Astrocyte (in vitro differentiated cells and primary cell): Measurements from ENCODE around the gene SBF2.

Experiments used
- EZH2 ChIP-seq: IDR thresholded peaks from 2 replicates; pipeline ENCODE4 v1.6.1; 2012; ENCODE audit warnings: mild to moderate bottlenecking, low read length, inconsistent platforms; ENCODE audit not compliant: insufficient read depth
- TF ChIP-seq, protein P1 (sequence below): IDR thresholded peaks from 2 replicates; pipeline ENCODE4 v1.5.1; 2011; ENCODE audit warnings: low read depth, mild to moderate bottlenecking, inconsistent platforms, low read length, moderate library complexity; ENCODE audit not compliant: insufficient read depth

DNA sequence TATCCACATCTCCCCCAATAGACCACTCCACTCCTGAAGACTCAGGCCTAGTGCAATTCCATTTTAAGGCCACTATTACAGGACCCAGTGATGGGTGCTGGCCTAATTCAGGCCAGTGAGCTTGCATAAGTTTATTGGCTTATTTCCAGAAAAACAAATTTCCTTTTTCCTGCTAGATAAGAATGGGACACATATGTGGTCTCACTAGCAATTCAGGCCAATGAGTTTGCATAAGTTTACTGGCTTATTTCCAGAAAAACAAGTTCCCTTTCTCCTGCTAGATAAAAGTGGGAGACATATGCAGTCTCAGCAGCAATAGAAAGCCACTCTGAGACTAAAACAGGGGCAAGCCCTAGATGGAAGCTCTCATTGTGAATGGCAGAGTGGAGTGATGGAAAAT lies 33.2 kb upstream of the SBF2 start:
- TF ChIP-seq, protein P1, sequence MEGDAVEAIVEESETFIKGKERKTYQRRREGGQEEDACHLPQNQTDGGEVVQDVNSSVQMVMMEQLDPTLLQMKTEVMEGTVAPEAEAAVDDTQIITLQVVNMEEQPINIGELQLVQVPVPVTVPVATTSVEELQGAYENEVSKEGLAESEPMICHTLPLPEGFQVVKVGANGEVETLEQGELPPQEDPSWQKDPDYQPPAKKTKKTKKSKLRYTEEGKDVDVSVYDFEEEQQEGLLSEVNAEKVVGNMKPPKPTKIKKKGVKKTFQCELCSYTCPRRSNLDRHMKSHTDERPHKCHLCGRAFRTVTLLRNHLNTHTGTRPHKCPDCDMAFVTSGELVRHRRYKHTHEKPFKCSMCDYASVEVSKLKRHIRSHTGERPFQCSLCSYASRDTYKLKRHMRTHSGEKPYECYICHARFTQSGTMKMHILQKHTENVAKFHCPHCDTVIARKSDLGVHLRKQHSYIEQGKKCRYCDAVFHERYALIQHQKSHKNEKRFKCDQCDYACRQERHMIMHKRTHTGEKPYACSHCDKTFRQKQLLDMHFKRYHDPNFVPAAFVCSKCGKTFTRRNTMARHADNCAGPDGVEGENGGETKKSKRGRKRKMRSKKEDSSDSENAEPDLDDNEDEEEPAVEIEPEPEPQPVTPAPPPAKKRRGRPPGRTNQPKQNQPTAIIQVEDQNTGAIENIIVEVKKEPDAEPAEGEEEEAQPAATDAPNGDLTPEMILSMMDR: no peak
- TF ChIP-seq EZH2: no peak
